Calu3 (cell line): ENCODE results near the gene ZGLP1. TPM values are rescaled to one million over a fixed set of nuclear protein-coding genes. Genes with fewer than 3 reads are reported as not detected.

Experiments
- BruUV-seq: library from RNA; stranded (reverse); fragments of 400-500 nt; replicated peaks from 2 replicates; lab custom pipeline; 2021; lab: Mats Ljungman, UMichigan
- CTCF ChIA-PET: fragments of 300-600 bp; sonication (Branson Sonifier 250); formaldehyde crosslinking; loops from one replicate; lab custom pipeline; 2022; ENCODE audit warnings: antibody characterized with exemption; lab: Charles Lee
- DNase-seq: peaks from one replicate; pipeline ENCODE4 v3.0.0; 2022
- H3K27ac Mint-ChIP-seq: one replicate; pipeline ENCODE4 v1.8.0; 2022; ENCODE audit warnings: mixed read lengths; ENCODE audit not compliant: unreplicated experiment
- H3K27me3 Mint-ChIP-seq: one replicate; pipeline ENCODE4 v1.8.0; 2022; ENCODE audit warnings: mixed read lengths; ENCODE audit not compliant: unreplicated experiment
- H3K36me3 Mint-ChIP-seq: one replicate; pipeline ENCODE4 v1.8.0; 2022; ENCODE audit warnings: mild to moderate bottlenecking, moderate library complexity, mixed read lengths; ENCODE audit not compliant: insufficient read depth, unreplicated experiment
- H3K4me1 Mint-ChIP-seq: one replicate; pipeline ENCODE4 v1.8.0; 2022; ENCODE audit warnings: mild to moderate bottlenecking, low read depth, mixed read lengths; ENCODE audit not compliant: unreplicated experiment
- H3K4me3 Mint-ChIP-seq: one replicate; pipeline ENCODE4 v1.8.0; 2022; ENCODE audit warnings: mild to moderate bottlenecking, low read depth, moderate library complexity, mixed read lengths; ENCODE audit not compliant: unreplicated experiment
- H3K9me3 Mint-ChIP-seq: one replicate; pipeline ENCODE4 v1.8.0; 2022; ENCODE audit warnings: low read depth, mixed read lengths; ENCODE audit not compliant: unreplicated experiment
- intact Hi-C: fragments of 100-400 bp; cut with micrococcal nuclease; formaldehyde crosslinking; loops from one replicate; pipeline ENCODE4 v1.10.0; 2022; ENCODE audit not compliant: unreplicated experiment
- total RNA-seq: library from RNA; stranded (reverse); gene quantifications from 2 replicates; pipeline ENCODE4 v1.2.3, GENCODE V29; 2022
- TF ChIP-seq, protein P1 (sequence below): fragments of 200-600 bp; IDR thresholded peaks from one replicate; pipeline ENCODE4 v1.8.0; 2022; ENCODE audit warnings: antibody characterized with exemption; ENCODE audit not compliant: unreplicated experiment

Gene ZGLP1
- total RNA-seq, 1 experiment from 2014 or later, result 4.6 TPM

DNA sequence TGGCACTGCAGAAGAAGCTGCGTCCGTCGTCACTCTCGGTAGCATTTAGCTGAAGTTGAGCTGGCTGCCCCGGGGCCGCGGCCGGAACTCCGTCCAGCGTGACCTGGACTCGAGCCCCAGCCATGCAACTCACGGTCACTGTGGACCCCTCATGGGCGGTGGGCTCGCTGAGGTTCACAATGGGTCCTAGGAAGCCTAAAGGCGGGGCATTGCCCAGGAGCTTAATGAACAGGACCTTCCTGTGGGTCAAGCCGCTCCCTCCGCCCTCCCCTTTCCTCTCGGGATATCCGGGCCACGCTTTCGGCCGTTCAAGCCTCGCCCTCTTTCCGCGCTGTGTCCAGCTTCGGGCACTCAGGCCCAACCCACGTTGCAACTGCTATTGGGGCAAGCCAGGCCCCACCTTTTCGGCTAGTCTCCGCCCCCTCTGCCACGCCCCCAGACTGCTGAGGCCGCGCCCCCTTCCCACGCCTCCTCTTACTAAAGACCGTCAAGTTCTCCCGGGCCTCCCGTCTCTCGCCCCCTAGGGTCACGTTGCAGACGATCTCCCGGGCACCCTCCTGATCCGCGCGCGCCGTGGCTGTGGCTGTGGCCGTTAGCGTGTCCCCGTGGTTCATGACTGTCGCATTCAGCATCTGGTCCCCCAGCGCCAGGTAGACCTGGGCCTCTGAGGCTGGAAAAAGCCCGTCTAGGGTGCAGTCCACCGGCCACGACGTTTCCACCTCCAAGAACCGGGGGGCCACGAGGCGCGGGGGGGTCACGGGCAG lies 25.2 kb upstream of the ZGLP1 start:
- CTCF ChIA-PET, result interaction anchor here (0.6 to 1.1 kb wide), 5 partner anchors 64 to 402 kb away, joined by 3 to 6 read pairs (median 3); partner anchors contain the start of gene ICAM1
- Mint-ChIP-seq H3K27me3 (no peaks in the 10 kb centered on the region), H3K36me3 (peaks cover 36% of the 10 kb centered on the region), H3K9me3 (no peaks in the 10 kb centered on the region), H3K4me1 (no peaks in the 10 kb centered on the region), H3K4me3 (peak overlapping the region; percentile 89), H3K27ac (no peak overlapping the region)
- TF ChIP-seq, protein P1, sequence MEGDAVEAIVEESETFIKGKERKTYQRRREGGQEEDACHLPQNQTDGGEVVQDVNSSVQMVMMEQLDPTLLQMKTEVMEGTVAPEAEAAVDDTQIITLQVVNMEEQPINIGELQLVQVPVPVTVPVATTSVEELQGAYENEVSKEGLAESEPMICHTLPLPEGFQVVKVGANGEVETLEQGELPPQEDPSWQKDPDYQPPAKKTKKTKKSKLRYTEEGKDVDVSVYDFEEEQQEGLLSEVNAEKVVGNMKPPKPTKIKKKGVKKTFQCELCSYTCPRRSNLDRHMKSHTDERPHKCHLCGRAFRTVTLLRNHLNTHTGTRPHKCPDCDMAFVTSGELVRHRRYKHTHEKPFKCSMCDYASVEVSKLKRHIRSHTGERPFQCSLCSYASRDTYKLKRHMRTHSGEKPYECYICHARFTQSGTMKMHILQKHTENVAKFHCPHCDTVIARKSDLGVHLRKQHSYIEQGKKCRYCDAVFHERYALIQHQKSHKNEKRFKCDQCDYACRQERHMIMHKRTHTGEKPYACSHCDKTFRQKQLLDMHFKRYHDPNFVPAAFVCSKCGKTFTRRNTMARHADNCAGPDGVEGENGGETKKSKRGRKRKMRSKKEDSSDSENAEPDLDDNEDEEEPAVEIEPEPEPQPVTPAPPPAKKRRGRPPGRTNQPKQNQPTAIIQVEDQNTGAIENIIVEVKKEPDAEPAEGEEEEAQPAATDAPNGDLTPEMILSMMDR, result no peak
- no TSS peak for BruUV-seq
- intact Hi-C loops, result no loop called here
- DNase-seq, result peak; percentile 92

DNA sequence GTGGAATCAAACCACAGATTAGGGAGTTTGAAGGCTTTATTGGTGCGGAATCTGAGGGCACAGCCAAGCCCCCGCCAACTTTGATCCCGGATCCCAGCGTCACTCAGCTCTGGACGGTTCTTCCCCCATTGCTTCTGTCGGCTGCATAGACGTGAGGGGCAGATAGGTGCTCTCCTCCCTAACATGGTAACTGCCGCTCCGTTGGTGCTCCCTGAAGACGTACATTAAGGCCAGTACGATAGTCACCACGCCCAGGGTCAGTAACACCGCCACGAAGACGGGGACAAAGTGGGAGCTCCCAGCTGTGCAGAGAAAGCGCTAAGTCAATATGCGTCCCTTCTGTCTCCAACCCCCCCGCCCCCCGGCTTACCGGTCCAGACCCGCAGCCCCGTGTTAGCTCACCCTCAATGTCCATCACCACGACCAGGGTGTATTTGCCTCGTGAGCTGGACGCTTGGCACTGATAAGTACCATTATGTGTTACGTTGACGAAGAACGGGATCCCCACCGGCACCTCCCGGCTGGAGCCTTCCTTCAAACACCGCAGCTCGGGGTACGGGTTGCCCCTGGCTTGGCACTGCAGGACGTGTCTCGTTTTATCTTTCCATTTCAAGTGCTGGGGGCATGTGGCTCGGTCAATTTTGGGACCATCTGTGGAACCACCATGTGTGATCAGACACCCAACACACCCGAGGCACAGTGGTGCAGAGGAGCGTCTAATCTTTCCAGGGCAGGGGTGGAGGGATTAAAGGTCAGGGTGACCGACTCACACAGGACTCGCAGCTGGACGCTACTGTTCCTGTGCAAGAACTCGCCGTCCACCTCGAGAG lies 24.4 kb upstream of the ZGLP1 start:
- Mint-ChIP-seq H3K4me3 (peak overlapping the region; percentile 89), H3K9me3 (no peaks in the 10 kb centered on the region), H3K36me3 (peaks cover 40% of the 10 kb centered on the region), H3K27me3 (no peaks in the 10 kb centered on the region), H3K4me1 (no peaks in the 10 kb centered on the region), H3K27ac (peak overlapping the region; percentile 66)
- CTCF ChIA-PET, result interaction anchor here (0.6 to 1.1 kb wide), 6 partner anchors 55 to 214 kb away, joined by 3 to 6 read pairs (median 4); partner anchors contain the start of gene ICAM1
- DNase-seq, result no peak
- TF ChIP-seq, protein P1, result no peak
- intact Hi-C loops, result no loop called here
- BruUV-seq, result TSS peak; percentile 86

DNA sequence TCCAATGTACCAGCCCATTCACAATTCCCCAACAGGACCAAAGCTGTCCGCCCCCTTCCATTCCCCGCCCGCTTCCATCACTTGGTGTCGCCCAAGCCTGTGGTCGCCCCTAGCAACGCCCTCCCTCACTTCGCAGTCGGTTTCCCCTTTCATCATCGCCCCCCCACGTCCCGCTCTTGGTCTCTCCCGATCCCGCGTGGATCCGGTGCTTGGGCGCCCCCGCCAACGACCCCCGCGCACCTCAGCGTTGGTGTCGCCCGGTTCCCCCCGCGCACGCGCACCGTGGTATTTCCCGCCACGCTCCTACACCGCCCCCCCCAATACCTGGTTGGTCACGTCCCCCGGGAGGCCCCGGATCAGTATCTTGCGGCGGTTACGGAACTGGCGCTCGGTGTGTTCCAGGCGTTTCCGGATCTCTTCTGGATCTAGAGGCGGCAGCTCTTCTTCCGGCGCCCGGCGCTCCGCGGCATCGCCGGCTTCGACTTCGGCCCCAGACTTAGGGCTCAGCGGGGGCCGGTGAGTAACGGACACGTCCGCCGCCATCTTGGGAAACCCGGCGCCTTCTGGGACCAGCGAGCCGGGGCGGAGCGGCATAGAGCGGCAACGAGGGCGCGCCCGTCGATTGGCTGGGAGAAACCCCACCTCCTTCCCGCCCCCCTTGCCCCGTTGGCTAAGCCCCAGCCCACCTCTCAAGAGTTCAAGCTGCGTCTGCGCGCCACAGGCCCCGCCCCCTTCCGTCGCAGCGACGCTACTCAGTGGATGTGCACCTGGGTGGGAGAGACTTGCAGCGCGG lies 23.5 kb upstream of the ZGLP1 start, which contains the start of gene RAVER1:
TSS of gene RAVER1 (minus strand) at position 565 of the 793 bp plus-strand sequence. CDS start at position 543, 22 bp downstream.
- peak within 1 kb of the TSS; percentile 66 for H3K27ac Mint-ChIP-seq
- H3K4me1 Mint-ChIP-seq, result no peaks in the 10 kb centered on the region
- TF ChIP-seq, protein P1, result no peak
- CTCF ChIA-PET, result interaction anchor here (0.6 to 1.0 kb wide), 2 partner anchors 55 to 213 kb away, joined by 3 to 4 read pairs; no protein-coding TSS in a partner anchor
- peak; percentile 94 for DNase-seq
- H3K27me3 Mint-ChIP-seq, result no peaks in the 10 kb centered on the region
- peaks cover 44% of the 10 kb centered on the region for H3K36me3 Mint-ChIP-seq
- intact Hi-C loops, result no loop called here
- BruUV-seq, result no TSS peak
- H3K4me3 Mint-ChIP-seq, result peak within 1 kb of the TSS; percentile 89
- no peaks in the 10 kb centered on the region for H3K9me3 Mint-ChIP-seq
